GM18511 (cell line): ENCODE measurements around the gene REL.
A peak's percentile ranks its signal among the peaks of the same experiment; 100 is the strongest.
"Not testable (repeated sequence)": the region's sequence is repeated elsewhere in the genome, so short reads cannot be mapped to it uniquely, and the experiment has no call there.

ENCODE experiments used
- ATAC-seq: cut with Tn5 transposase; IDR thresholded peaks from one replicate; pipeline ENCODE4 v1.9.1; 2021; ENCODE audit warnings: mild to moderate bottlenecking, moderate library complexity; ENCODE audit not compliant: unreplicated experiment

The REL gene

DNA sequence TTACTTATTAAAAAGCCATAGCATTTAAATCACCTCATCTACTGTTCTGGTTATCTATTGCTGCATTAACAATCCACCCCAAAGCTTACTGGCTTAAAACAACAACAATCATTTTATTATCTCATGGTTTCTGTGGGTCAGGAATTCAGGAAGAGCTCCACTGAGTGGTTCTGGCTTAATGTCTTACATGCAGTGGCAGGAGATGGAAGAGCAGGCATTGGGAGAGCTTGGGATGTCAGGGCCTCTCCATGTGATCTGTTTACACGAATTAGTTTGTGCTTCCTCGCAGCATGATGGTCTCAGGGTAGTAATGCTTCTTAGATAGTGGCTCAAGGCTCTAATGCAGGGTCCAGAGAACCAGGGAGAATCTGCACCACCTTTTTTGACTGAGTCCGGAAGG is 14.4 kb upstream of the REL start:
- ATAC-seq, result no peak

DNA sequence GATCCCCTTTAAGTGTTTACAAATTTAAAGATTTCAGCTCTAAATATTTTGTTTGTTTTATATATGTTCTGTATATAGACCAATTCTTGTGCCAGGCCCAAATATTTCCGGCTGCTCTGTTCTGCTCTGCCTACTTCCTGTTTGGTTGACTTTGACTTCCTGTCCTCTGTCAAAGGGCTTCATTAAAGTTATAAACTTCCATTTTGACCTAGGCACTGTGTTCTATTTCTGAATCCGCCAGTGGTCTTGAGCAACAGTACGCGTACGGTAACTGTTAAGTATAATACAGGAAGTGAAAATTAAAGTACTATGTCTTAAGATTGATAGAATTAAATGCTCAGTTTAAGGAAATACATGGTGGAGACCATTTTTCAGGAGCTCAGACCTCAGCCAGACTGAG is 13.5 kb upstream of the REL start:
- ATAC-seq, result peak; percentile 40

DNA sequence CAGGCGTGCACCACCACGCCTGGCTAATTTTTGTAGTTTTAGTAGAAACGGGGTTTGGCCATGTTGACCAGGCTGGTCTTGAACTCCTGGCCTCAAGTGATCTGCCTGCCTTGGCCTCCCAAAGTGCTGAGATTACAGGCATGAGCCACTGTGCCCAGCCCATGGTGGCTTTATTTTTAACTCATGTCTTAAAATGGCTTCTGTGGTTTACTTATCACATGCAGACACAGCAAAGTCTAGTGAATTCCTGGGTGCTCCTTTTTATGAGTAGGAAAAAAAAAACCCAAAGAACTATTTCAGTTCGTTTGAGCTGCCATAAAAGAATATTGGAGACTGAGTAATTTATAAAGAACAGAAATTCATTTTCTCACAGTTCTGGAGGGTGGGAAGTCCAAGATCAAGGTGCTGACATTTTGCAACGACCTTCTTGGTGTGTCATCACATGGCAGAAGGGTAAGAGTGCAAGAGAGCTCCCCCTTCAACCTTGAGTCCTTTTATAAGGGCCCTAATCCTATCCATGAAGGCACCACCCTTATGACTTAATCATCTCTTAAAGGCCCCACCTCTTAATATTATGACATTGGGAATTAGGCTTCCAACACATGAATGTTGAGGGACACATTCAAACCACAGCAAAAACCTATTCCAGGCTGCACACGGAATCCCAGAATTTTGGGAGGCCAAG is 12.6 kb upstream of the REL start:
- no peak for ATAC-seq

DNA sequence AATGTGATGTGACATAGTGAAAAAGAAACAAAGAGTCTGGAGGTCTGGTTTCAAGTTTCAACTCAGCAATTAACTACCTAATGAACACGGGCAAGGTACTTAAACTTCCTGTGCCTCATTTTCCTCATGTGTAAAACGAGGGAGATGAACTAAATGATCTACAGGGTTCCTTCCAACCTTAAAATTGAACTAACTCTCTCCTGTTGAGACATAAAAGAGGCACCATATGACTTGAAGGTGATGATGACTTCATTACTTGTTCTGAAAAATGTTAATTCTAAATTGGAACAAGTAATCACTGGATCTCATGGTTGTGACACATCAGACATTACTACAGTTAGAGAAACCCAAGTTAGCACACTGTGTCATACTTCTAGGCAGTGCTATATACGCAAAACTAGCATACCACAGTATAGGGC is 8.9 kb upstream of the REL start:
- ATAC-seq, result peak; percentile 53

DNA sequence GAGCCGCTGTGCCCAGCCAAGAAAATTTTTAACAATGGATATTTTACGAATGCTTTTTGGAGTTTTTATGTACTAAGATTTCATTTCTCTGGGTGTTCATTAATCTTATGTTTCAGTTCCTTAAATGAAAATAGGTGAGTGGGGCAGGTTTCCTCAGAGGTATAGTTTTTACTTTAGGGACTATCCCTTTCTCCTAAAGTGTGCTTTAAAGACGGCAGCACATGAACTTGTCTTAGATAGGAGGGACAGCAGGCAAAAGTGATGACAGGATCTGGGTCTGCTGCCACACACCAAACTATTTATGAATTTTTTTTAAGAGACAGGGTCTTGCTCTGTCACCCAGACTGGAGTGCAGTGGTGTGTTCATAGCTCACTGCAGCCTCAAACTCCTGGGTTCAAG is 8.0 kb upstream of the REL start:
- ATAC-seq, result peak; percentile 91

DNA sequence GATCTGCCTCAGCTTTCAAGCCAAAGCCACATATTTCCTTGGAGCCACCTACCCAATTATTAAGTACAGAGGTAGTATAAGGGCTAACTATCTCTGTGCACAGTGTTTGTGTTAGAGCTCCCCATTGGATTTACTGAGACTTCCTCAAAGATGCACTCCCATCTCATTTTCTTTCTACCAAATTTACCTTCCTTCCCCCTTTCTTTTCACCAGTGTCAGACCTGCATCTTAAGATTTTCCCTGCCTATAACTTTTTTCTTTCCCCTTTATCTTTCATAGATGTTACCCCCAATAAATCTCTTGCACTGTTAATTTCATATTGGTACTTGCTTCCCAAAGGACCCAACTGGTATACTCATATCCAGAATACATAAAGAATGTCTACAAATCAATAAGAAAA is 5.9 kb upstream of the REL start:
- no peak for ATAC-seq

DNA sequence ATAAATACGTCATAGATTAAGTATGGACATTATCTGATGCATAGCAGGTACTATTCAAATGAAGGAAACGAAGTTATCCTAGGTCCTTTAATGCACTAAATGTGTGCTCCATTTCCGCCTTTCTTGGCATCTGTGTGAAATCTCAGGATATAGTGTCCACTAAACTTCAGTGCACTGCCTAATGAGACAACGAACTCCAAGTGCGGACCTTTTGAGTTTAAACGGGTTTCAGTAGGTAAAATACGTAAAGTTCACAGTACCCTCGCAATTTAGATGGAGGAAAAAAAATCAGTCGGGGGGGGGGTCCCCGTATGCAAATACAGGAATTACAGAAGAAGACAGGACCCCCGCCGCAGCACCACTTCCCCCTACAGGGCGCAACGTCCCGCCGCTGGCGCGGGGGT is 729 bp upstream of the REL start:
- peak; percentile 3 for ATAC-seq

DNA sequence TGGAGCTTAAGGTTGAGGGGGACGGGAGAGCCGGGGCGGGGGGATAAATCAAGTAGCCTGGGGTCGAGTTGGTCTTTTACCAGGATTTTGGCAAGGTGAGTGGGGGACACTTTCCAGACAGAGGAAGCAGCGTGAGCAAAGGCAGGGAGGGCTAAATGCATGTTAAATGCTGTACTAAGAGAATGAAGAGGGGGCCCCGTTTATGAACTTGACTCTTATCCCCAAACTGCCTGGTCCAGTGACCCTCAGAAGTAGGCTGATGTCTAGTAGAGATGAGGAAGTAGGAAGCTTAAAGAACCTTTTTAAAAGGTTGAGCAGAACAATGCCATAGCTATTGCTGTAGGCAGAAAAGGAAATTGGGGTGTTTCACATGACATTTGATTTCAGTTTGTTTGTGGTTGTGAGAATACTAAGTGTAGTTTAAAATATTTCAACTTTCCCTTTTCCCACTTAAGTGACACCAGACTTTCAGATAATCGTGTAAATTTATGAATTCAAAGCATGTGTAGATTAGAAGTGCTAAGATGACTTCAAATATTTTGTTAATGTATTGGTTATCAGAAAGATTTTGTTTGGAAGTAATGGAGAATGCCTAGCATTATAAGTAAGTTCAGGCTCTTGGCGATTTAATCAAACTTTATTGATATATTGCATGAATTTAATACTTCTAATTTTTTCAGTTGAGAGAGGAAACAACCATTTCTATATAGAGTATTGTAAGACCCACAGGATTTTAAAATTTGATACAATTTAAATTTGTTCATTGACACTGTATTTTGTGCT is 1.8 kb downstream of the REL start:
- no peak for ATAC-seq

DNA sequence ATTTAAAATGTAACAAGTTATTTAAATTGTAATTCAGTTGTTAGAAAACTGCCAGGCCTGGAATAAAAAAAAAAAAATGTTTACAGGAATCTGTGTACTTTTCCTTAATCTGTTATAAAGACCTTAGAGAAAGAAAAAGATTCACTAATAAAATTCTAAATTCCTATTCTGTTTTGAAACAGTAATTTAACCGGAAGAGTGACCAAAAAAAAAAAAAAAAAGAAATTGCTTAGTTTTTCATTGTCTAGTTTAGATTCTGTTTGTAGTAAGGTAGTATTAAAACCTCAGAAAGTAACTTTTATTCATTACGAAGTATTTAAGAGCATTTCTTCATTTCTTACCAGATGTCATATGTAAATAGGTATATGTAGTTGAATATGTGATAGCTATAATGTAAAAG is 2.5 kb downstream of the REL start:
- no peak for ATAC-seq

DNA sequence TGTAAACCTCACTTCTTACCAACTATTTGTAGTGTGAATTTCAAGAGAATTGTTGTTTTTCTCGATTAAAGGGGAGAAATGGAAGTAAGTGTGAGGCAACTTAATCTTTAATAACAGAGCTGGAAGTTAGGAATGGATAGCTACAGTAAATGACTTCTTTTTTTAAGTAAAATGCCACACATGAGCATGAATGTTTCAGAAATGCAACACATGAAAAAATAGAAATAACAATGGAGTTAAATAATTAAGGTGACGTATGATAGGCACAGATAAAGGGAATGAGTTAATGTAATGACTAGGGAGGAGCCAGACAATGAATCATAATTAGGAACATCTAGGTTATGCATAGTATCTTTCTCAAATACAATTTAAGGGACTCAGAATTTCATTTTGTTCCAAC is 3.4 kb downstream of the REL start:
- ATAC-seq, result no peak

DNA sequence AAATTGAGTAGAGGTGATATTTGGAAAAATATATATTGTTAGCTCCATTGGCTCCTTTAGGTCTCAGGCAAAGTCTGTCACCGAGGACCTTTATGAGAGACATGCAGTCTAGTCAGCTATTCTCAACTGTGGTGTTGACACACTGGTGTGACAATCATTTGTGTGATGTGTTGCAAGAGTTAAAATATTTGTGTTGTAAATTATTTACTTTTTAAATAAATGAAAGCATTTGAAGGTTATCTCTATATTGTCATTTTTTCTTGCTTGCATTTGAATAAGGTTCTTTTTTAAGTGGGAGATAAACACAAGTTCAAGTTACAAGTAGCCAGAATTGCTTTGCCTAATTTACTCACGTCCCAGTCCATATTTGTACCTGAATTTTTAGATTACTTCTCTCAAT is 4.3 kb downstream of the REL start:
- no peak for ATAC-seq

DNA sequence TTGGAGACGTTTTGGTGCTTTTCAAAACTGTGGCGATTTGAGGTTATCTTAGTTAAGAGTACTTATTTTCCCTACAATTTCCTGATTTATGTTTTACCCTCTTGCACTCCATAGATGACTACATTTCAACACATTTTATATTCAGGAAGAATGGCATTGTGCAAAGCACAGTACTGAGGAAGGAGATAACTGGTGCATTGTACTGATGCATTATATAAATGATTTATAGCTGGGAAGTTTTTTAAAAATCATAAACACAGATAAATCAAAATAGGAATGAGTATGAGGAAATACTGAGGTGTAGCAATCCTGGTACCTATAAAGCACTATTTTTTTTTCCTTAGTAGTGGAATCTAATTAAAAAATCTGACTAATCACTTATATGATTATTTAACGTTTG is 5.6 kb downstream of the REL start:
- no peak for ATAC-seq

DNA sequence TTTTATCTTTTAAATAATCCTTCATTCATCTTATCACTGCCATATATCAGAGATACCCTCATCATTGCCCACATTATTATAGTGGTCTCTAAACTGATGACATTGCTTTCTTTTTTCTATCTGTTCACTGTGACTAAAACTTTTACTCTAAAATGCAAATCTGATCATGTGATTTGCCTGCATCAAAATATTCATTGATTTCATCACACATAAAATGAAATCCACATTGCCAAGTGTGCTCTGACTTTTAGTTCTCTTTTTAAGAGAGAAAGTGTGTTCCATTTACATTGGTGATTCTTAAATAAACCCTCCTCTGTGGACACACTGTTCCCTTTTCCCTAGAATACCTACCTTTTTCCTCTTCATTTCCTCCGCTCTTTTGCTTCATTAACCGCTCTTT is 7.5 kb downstream of the REL start:
- no peak for ATAC-seq

DNA sequence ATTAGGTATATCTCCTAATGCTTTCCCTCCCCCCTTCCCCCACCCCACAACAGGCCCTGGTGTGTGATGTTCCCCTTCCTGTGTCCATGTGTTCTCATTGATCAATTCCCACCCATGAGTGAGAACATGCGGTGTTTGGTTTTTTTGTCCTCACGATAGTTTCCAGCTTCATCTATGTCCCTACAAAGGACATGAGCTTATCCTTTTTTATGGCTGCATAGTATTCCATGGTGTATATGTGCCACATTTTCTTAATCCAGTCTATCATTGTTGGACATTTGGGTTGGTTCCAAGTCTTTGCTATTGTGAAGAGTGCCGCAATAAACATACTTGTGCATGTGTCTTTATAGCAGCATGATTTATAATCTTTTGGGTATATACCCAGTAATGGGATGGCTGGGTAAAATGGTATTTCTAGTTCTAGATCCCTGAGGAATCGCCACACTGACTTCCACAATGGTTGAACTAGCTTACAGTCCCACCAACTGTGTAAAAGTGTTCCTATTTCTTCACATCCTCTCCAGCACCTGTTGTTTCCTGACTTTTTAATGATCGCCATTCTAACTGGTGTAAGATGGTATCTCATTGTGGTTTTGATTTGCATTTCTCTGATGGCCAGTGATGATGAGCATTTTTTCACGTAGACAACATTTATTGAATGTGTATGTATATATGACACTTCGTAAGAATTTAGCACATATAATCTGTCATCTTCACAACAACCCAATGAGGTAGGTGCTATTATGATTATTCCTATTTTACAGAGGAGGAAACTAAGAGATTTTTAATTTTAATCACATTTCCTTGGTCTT is 8.4 kb downstream of the REL start:
- not testable (repeated sequence) for ATAC-seq

DNA sequence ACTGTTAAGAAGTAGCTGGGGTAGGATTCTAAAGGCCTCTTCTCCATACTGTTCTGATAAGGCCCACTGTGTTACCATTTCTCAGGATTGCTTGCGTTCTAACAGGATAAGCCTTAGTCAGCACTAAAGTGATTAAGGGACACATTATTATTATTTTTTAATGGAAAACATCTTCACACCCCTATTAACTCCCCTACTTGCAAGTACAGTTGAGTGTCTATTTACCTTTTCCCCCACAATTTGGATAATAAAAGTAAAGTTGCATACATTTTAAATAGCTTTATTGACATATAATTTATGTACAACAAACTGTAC is 9.0 kb downstream of the REL start:
- no peak for ATAC-seq

DNA sequence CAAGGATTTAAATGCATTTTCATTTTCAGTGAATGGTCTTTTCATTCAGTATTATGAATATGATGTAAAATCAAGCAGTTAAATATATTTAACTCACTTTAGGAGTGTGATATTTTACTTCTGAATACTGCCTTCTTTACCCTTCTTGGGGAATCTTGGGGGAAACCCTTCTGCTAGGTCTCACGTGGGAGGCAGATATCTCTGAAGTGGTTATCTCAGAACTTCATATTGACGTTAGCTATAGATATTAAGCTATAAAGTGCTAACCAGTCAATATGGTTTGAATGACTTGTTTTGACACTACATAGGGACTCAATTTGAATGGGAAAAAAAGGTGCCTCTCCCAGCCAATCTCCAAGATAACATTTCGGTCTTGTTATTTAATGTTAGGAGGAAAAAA is 9.8 kb downstream of the REL start:
- ATAC-seq, result no peak

DNA sequence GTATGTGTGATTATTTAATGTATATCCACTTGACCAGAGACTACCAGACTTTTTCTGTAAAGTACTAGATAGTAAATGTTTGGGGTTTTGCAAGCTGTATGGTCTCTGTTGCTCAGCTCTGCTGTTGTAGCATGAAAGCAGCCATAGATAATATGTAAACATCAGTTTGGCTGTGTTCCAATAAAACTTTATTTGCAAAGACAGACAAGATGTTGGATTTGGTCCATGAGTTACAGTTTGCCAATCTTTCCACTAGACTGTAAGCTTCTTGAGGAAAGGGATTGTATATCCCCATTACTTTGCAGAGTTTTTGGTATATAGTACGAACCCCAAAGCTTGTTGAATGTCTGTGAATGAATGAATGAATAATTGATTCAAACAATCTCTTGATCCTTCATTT is 17.2 kb downstream of the REL start:
- no peak for ATAC-seq

DNA sequence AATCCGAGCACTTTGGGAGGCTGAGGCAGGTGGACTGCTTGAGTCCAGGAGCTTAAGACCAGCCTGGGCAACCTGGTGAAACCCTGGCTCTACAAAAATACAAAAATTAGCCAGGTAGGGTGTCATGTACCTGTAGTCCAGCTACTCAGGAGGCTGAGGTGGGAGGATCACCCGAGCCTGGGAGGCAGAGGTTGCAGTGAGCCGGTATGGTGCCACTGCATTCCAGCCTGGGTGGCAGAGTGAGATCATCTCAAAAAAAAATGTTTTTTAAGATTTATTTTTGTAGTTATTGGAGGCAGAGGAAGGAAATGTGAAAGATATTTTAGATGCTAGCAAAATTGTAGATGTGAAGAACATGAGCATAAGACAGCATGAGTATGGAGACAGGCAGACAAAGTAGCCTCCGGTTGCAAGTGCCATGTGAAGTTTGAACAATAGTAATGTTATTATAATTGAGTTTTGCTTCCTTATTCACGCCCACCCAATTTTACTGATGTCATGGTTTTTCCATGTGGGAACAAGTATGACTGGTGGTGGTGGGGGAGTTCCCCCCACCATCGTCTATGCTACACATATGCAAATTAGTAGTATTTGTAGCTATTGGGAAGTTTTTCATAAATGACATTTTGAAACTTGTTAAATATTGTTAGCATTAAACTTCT is 18.0 kb downstream of the REL start:
- peak; percentile 67 for ATAC-seq

DNA sequence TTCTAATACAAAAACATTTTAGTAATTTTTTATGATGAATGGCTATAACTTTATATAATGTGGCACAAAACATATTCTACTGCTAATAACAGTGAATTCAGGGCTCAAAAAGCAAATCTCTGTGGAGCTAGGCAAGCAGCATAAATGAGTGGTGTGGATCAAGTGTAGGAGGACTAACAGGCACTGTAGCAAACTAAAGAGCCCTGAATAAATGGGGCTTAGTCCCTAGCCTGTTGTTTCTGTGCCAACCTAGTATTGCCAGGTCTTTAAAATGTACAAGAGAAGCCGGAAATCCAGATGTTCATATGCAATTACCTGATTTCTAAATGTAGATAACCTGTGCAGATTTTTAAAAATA is 18.5 kb downstream of the REL start:
- peak; percentile 36 for ATAC-seq

DNA sequence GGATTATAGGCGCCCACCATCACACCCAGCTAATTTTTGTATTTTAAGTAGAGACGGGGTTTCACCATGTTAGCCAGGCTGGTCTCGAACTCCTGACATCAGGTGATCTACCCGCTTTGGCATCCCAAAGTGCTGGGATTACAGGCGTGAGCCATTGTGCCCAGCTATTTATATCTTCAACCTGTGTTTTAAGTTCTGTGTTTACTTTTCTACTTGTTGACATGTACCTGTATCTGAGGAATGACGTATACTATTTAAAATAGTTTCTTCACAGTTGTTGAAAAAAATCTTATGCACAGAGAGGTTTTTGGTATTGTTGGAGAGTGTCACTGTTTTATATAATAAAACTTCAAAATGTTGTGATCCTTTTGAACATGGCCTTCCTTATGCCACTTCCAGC is 19.9 kb downstream of the REL start:
- not testable (repeated sequence) for ATAC-seq

DNA sequence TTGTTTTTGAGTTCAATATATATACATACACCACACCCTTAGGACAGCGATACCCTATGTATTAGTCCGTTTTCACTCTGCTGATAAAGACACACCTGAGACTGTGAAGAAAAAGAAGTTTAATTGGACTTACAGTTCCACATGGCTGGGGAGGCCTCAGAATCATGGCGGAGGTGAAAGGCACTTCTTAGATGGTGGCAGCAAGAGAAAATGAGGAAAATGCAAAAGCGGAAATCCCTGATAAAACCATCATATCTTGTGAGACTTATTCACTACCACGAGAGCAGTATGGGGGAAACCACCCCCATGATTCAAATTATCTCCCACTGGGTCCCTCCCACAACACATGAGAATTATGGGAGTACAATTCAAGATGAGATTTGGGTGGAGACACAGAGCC is 24.5 kb downstream of the REL start:
- ATAC-seq, result not testable (repeated sequence)

DNA sequence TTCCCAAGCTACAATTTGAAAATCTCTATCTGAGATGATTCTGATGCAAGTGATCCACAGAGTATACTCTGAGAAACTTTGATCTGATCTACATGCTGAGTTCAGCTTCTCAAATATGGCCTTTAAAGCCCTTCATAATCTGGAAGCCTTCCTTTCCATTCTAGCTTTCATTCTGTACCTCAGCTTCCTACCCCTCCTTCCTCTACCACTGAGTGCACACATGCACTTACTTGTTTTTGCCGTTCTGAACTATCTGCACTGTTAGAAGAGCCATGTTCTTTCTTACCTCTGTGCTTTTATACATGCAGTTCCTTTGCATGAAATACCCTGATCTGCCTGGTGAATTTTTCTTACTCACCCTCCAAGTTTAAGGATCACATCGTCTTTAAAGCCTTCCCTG is 25.0 kb downstream of the REL start:
- no peak for ATAC-seq
